ENCODE measurements around the gene CPT1A. TPM values are rescaled to one million over a fixed set of nuclear protein-coding genes. Genes with fewer than 3 reads are reported as not detected.

The CPT1A gene
- total RNA-seq, 4 donors from 2014 or later, result 32.9 to 84.9 (median 49.2) TPM

- Histone ChIP-seq H3K36me3 (peaks cover 2 to 100% (median 18%) of the 10 kb centered on the region in 3 donors), H3K27ac (no peak overlapping the region), H3K9me3 (no peaks in the 10 kb centered on the region), H3K27me3 (no peaks in the 10 kb centered on the region), H3K4me3 (no peak overlapping the region), H3K4me1 (no peaks in the 10 kb centered on the region)
- TF ChIP-seq CTCF (IDR thresholded peaks at IDR 0.05) (no peak), EP300 (IDR thresholded peaks at IDR 0.05) (no peak), POLR2A (IDR thresholded peaks at IDR 0.05) (no peak)
- WGBS, 2 donors, result 83 to 84% methylated on average over 15 of the region's 15 CpGs
- no peak for DNase-seq (ENCODE audit: low spot score in 2 of 2)
Measured at GRCh38 chr11:68762481-68762880, 79.2 kb downstream of the CPT1A start.

GRCh38 chr11:68761801-68762200 lies 79.9 kb downstream of the CPT1A start:
- Histone ChIP-seq H3K4me1 (no peaks in the 10 kb centered on the region), H3K27me3 (no peaks in the 10 kb centered on the region), H3K4me3 (no peak overlapping the region), H3K36me3 (peaks cover 6 to 100% (median 18%) of the 10 kb centered on the region in 3 donors), H3K9me3 (no peaks in the 10 kb centered on the region), H3K27ac (no peak overlapping the region)
- TF ChIP-seq CTCF (IDR thresholded peaks at IDR 0.05) (no peak), POLR2A (IDR thresholded peaks at IDR 0.05) (no peak), EP300 (IDR thresholded peaks at IDR 0.05) (no peak)
- no peak for DNase-seq (ENCODE audit: low spot score in 2 of 2)
- WGBS, 2 donors, result 86 to 90% methylated on average over 12 of the region's 12 CpGs

GRCh38 chr11:68759991-68760390 lies 81.7 kb downstream of the CPT1A start:
- Histone ChIP-seq H3K4me1 (no peaks in the 10 kb centered on the region), H3K27me3 (no peaks in the 10 kb centered on the region), H3K27ac (no peak overlapping the region), H3K9me3 (no peaks in the 10 kb centered on the region), H3K4me3 (no peak overlapping the region), H3K36me3 (peaks cover 6 to 98% (median 18%) of the 10 kb centered on the region in 3 donors)
- no peak for DNase-seq (ENCODE audit: low spot score in 2 of 2)
- WGBS, 2 donors, result 85 to 88% methylated on average over 15 of the region's 15 CpGs
- TF ChIP-seq POLR2A (IDR thresholded peaks at IDR 0.05) (no peak), EP300 (IDR thresholded peaks at IDR 0.05) (no peak), CTCF (IDR thresholded peaks at IDR 0.05) (no peak)

- no peak overlapping the region for H3K27ac ChIP-seq
- H3K4me1 ChIP-seq, result no peaks in the 10 kb centered on the region
- H3K9me3 ChIP-seq, result no peaks in the 10 kb centered on the region
- no peak for TF ChIP-seq EP300 (IDR thresholded peaks at IDR 0.05)
- TF ChIP-seq CTCF (IDR thresholded peaks at IDR 0.05), result no peak
- no peak for TF ChIP-seq POLR2A (IDR thresholded peaks at IDR 0.05)
- 77 to 80% methylated on average over 8 of the region's 8 CpGs for WGBS, 2 donors
- no peaks in the 10 kb centered on the region for H3K27me3 ChIP-seq
- no peak overlapping the region for H3K4me3 ChIP-seq
- no peak for DNase-seq (ENCODE audit: low spot score in 2 of 2)
- H3K36me3 ChIP-seq, result peaks cover 6 to 92% (median 18%) of the 10 kb centered on the region in 3 donors
Measured at GRCh38 chr11:68757711-68758110, 84.0 kb downstream of the CPT1A start.

GRCh38 chr11:68756171-68756766 lies 85.4 kb downstream of the CPT1A start:
- TF ChIP-seq CTCF (IDR thresholded peaks at IDR 0.05), result no peak
- no peak for TF ChIP-seq POLR2A (IDR thresholded peaks at IDR 0.05)
- TF ChIP-seq EP300 (IDR thresholded peaks at IDR 0.05), result no peak

More at GRCh38 chr11:68756171-68756766, 85.4 kb downstream of the CPT1A start:
- peaks cover 0 to 7% (median 4%) of the 10 kb centered on the region in 4 donors for H3K4me1 ChIP-seq
- H3K9me3 ChIP-seq, result no peaks in the 10 kb centered on the region
- DNase-seq (ENCODE audit: low spot score in 2 of 2), result no peak
- H3K4me3 ChIP-seq, result no peak overlapping the region
- H3K27me3 ChIP-seq, result no peaks in the 10 kb centered on the region
- WGBS, 2 donors, result 81 to 85% methylated on average over 12 of the region's 12 CpGs
- H3K27ac ChIP-seq, result no peak overlapping the region
- H3K36me3 ChIP-seq, result peaks cover 6 to 77% (median 9%) of the 10 kb centered on the region in 3 donors
